Glutamatergic neuron (in vitro differentiated cells): Measurements from ENCODE around the gene CAPN7. TPM values are rescaled to one million over a fixed set of nuclear protein-coding genes. Genes with fewer than 3 reads are reported as not detected.

Experiments used
- DNase-seq: peaks from one replicate; pipeline ENCODE4 v3.0.0; 2022
- H3K27ac Mint-ChIP-seq: one replicate; pipeline ENCODE4 v1.8.0; 2020; ENCODE audit warnings: mild to moderate bottlenecking, mixed read lengths, inconsistent platforms; ENCODE audit not compliant: unreplicated experiment
- H3K27me3 Mint-ChIP-seq: one replicate; pipeline ENCODE4 v1.8.0; 2020; ENCODE audit warnings: mild to moderate bottlenecking, moderate library complexity, mixed read lengths, inconsistent platforms; ENCODE audit not compliant: unreplicated experiment
- H3K36me3 Mint-ChIP-seq: one replicate; pipeline ENCODE4 v1.8.0; 2020; ENCODE audit warnings: mild to moderate bottlenecking, mixed read lengths, inconsistent platforms; ENCODE audit not compliant: unreplicated experiment
- H3K4me1 Mint-ChIP-seq: one replicate; pipeline ENCODE4 v1.8.0; 2020; ENCODE audit warnings: mild to moderate bottlenecking, low read depth, mixed read lengths, inconsistent platforms; ENCODE audit not compliant: unreplicated experiment
- H3K4me3 Mint-ChIP-seq: one replicate; pipeline ENCODE4 v1.8.0; 2020; ENCODE audit warnings: mild to moderate bottlenecking, mixed read lengths, inconsistent platforms; ENCODE audit not compliant: unreplicated experiment
- H3K9me3 Mint-ChIP-seq: one replicate; pipeline ENCODE4 v1.8.0; 2020; ENCODE audit warnings: mild to moderate bottlenecking, moderate library complexity, mixed read lengths, inconsistent platforms; ENCODE audit not compliant: unreplicated experiment
- CTCF ChIP-seq: fragments of 200-600 bp; sonication (generic); IDR thresholded peaks from one replicate; pipeline ENCODE4 v1.5.0; 2021; ENCODE audit not compliant: partially characterized antibody, unreplicated experiment
- total RNA-seq: library from RNA; stranded (reverse); fragmentation: NEBNext Ultra II Directional; extraction: Animal tissue kit (Norgen Biotek cat#: 25700); gene quantifications from one replicate; pipeline ENCODE4 v1.2.1, GENCODE V29; 2021; ENCODE audit not compliant: unreplicated experiment

CAPN7 gene
- total RNA-seq, 1 donor from 2014 or later = 30.2 TPM

GRCh38 chr3:15263926-15264325, 57.9 kb downstream of the CAPN7 start:
- Mint-ChIP-seq H3K36me3 (peaks cover 3% of the 10 kb centered on the region), H3K27ac (no peak overlapping the region), H3K4me1 (peaks cover 2% of the 10 kb centered on the region), H3K4me3 (no peak overlapping the region), H3K9me3 (peaks cover 6% of the 10 kb centered on the region), H3K27me3 (peaks cover 2% of the 10 kb centered on the region)
- DNase-seq = no peak
- no peak for TF ChIP-seq CTCF

GRCh38 chr3:15264486-15264885, 58.4 kb downstream of the CAPN7 start:
- H3K4me1 Mint-ChIP-seq = peaks cover 4% of the 10 kb centered on the region
- H3K4me3 Mint-ChIP-seq = no peak overlapping the region
- no peaks in the 10 kb centered on the region for H3K27me3 Mint-ChIP-seq
- no peaks in the 10 kb centered on the region for H3K36me3 Mint-ChIP-seq
- H3K27ac Mint-ChIP-seq = no peak overlapping the region
- no peak for DNase-seq
- peaks cover 6% of the 10 kb centered on the region for H3K9me3 Mint-ChIP-seq
- TF ChIP-seq CTCF = no peak

GRCh38 chr3:15265655-15266509, 59.8 kb downstream of the CAPN7 start:
- Mint-ChIP-seq H3K9me3 (peaks cover 2% of the 10 kb centered on the region), H3K36me3 (no peaks in the 10 kb centered on the region), H3K27me3 (no peaks in the 10 kb centered on the region), H3K27ac (no peak overlapping the region), H3K4me3 (no peak overlapping the region), H3K4me1 (peaks cover 5% of the 10 kb centered on the region)
- DNase-seq = no peak
- no peak for TF ChIP-seq CTCF

- no peaks in the 10 kb centered on the region for H3K27me3 Mint-ChIP-seq
- no peaks in the 10 kb centered on the region for H3K36me3 Mint-ChIP-seq
- DNase-seq = no peak
- no peaks in the 10 kb centered on the region for H3K9me3 Mint-ChIP-seq
- H3K27ac Mint-ChIP-seq = no peak overlapping the region
- no peak for TF ChIP-seq CTCF
- H3K4me1 Mint-ChIP-seq = peaks cover 5% of the 10 kb centered on the region
- no peak overlapping the region for H3K4me3 Mint-ChIP-seq
These were observed 60.7 kb downstream of the CAPN7 start for GRCh38 chr3:15266510-15267376.
